DND-41 (cell line): ENCODE data around the gene ZEB1.

Experiments used
- ATAC-seq: fragments of 200-7000 bp; cut with Tn5 transposase; 3 replicates; pipeline ENCODE4 v1.9.1; 2021; ENCODE audit warnings: low read depth; ENCODE audit not compliant: insufficient read depth
- DNase-seq: peaks from one replicate; pipeline ENCODE4 v3.0.0-alpha.2; 2020
- H2AFZ ChIP-seq: 2 replicates; pipeline ENCODE4 v1.6.0; 2012; ENCODE audit warnings: low read depth, low read length
- H3K27ac ChIP-seq: 2 replicates; pipeline ENCODE4 v1.5.1; 2012; ENCODE audit warnings: low read length, inconsistent platforms
- H3K27me3 ChIP-seq: fragments of 200-600 bp; sonication (generic); 2 replicates; pipeline ENCODE4 v1.6.0; 2012; ENCODE audit warnings: low read length, mild to moderate bottlenecking, inconsistent platforms; ENCODE audit not compliant: insufficient read depth, poor library complexity
- H3K36me3 ChIP-seq: 2 replicates; pipeline ENCODE4 v1.5.1; 2012; ENCODE audit warnings: low read length, inconsistent platforms; ENCODE audit not compliant: insufficient read depth
- H3K4me1 ChIP-seq: 2 replicates; pipeline ENCODE4 v1.5.1; 2012; ENCODE audit warnings: mild to moderate bottlenecking, low read length; ENCODE audit not compliant: insufficient read depth
- H3K4me2 ChIP-seq: 2 replicates; pipeline ENCODE4 v1.6.0; 2012; ENCODE audit warnings: mild to moderate bottlenecking, moderate library complexity, low read length, inconsistent platforms; ENCODE audit not compliant: insufficient read depth
- H3K4me3 ChIP-seq, 2 experiments: fragments of 200-600 bp in 1 of 2; shearing (Covaris generic) in 1 of 2; 2 replicates each; pipeline ENCODE4 v1.5.1; 2012 to 2016; ENCODE audit warnings: inconsistent platforms in 2 of 2, low read length in 2 of 2, mild to moderate bottlenecking in 2 of 2, low read depth in 1 of 2, moderate library complexity in 1 of 2
- H3K79me2 ChIP-seq: 2 replicates; pipeline ENCODE4 v1.6.0; 2012; ENCODE audit warnings: low read length, inconsistent platforms; ENCODE audit not compliant: insufficient read depth
- H3K9ac ChIP-seq: 2 replicates; pipeline ENCODE4 v1.6.0; 2012; ENCODE audit warnings: low read depth, mild to moderate bottlenecking, inconsistent platforms, low read length, moderate library complexity
- H3K9me3 ChIP-seq: 2 replicates; pipeline ENCODE4 v1.5.1; 2012; ENCODE audit warnings: low read length, moderate library complexity, mild to moderate bottlenecking, inconsistent platforms; ENCODE audit not compliant: insufficient read depth, severe bottlenecking
- H4K20me1 ChIP-seq: 2 replicates; pipeline ENCODE4 v1.6.0; 2012; ENCODE audit warnings: low read length; ENCODE audit not compliant: insufficient read depth
- EZH2 ChIP-seq: IDR thresholded peaks from 3 replicates; pipeline ENCODE4 v1.6.1; 2012; ENCODE audit warnings: borderline replicate concordance, low read depth, mild to moderate bottlenecking, moderate library complexity, low read length, inconsistent platforms; ENCODE audit not compliant: severe bottlenecking
- TF ChIP-seq, protein P1 (sequence below): IDR thresholded peaks from 2 replicates; pipeline ENCODE4 v1.5.1; 2012; ENCODE audit warnings: borderline replicate concordance, low read length, moderate library complexity, mild to moderate bottlenecking; ENCODE audit not compliant: poor library complexity, severe bottlenecking; ENCODE audit errors: extremely low read depth

The ZEB1 gene

DNA sequence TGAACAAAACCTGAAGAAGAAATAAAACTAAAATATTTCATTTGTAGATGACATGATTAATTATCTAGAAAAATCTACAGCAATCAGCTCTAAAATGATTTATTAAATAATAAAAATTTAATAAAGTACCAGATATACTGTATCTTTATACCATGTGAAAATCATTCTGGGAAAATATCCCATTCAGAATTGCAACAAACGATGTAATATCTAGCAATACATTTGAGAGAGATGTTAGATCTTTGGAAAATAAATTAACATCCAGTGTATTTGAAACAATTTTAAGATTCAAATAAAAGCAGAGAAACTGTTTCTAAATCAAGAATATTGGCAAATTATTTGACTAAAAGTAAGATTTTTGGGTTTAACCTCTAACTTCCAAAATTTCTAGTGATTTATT, 62.2 kb downstream of the ZEB1 start:
- Histone ChIP-seq H3K4me2 (no peak overlapping the region), H3K9ac (no peak overlapping the region), H3K9me3 (no peaks in the 10 kb centered on the region), H3K79me2 (peaks cover 100% of the 10 kb centered on the region), H4K20me1 (peaks cover 40% of the 10 kb centered on the region), H2AFZ (no peak overlapping the region), H3K27me3 (no peaks in the 10 kb centered on the region), H3K27ac (no peak overlapping the region), H3K4me1 (no peaks in the 10 kb centered on the region), H3K4me3 (no peak overlapping the region), H3K36me3 (peaks cover 4% of the 10 kb centered on the region; the same call in 1 of the 2 replicates)
- ATAC-seq: no peak
- TF ChIP-seq EZH2: no peak
- TF ChIP-seq, protein P1, sequence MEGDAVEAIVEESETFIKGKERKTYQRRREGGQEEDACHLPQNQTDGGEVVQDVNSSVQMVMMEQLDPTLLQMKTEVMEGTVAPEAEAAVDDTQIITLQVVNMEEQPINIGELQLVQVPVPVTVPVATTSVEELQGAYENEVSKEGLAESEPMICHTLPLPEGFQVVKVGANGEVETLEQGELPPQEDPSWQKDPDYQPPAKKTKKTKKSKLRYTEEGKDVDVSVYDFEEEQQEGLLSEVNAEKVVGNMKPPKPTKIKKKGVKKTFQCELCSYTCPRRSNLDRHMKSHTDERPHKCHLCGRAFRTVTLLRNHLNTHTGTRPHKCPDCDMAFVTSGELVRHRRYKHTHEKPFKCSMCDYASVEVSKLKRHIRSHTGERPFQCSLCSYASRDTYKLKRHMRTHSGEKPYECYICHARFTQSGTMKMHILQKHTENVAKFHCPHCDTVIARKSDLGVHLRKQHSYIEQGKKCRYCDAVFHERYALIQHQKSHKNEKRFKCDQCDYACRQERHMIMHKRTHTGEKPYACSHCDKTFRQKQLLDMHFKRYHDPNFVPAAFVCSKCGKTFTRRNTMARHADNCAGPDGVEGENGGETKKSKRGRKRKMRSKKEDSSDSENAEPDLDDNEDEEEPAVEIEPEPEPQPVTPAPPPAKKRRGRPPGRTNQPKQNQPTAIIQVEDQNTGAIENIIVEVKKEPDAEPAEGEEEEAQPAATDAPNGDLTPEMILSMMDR: no peak
- no peak for DNase-seq

DNA sequence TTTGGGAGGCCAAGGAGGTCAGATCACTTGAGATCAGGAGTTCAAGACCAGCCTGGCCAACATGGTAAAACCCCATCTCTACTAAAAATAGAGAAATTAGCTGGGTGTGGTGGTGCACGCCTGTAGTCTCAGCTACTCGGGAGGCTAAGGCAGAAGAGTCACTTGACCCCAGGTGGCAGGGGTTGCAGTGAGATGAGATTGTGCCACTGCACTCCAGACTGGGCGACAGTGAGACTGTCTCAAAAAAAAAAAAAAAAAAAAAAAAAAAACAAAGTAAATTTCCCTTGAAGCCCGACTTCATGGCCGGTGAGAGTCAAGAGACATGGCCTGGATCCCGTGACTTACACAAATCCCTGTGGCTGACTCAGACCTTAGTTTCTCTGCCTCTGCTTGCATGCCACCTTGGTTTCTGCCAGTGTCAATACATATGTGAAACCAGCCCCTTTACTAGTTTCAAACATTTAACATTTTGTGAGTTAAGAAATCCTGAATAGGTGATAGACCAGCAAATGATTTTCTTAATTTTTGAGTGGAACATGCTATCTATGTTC, 62.8 kb downstream of the ZEB1 start:
- H3K27ac ChIP-seq: no peak overlapping the region
- no peaks in the 10 kb centered on the region for H3K4me1 ChIP-seq
- H4K20me1 ChIP-seq: peaks cover 35% of the 10 kb centered on the region
- H3K9ac ChIP-seq: no peak overlapping the region
- H3K9me3 ChIP-seq: no peaks in the 10 kb centered on the region
- H3K79me2 ChIP-seq: peaks cover 100% of the 10 kb centered on the region
- peaks cover 7% of the 10 kb centered on the region for H3K36me3 ChIP-seq
- no peak overlapping the region for H3K4me2 ChIP-seq
- no peaks in the 10 kb centered on the region for H3K27me3 ChIP-seq
- TF ChIP-seq, protein P1: no peak
- TF ChIP-seq EZH2: no peak
- H3K4me3 ChIP-seq: no peak overlapping the region
- H2AFZ ChIP-seq: no peak overlapping the region
- ATAC-seq (no peak), DNase-seq (no peak)

DNA sequence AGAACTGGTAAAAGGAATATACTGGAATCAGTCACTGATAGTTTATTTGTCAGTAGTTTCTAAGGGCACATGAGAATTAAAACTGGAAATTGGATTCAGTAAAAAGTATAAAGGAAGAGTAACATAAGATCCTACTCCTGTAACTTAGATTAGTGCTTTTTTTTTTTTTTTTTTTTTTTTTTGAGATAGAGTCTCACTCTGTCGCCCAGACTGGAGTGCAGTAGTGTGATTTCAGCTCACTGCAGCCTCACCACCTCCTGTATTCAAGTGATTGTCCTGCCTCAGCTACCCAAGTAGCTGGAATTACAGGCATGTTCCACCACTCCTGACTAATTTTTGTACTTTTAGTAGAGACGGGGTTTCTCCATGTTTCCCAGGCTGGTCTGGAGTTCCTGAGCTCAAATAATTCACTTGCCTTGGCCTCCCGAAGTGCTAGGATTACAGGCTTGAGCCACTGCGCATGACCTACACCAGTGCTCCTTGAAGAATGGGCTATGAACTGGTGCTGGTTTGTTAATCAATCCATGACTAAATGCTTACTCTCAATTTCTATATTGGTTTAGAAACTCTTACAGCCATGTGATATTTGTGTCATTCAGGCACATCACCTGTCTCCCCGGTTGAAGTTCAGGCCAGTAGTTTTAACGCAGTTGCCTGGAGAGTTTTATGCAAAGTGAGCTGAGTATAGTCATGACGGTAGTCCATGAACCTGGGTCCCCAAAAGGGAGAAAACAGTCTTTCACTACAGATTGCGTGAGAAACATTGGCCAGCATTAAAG, 65.0 kb downstream of the ZEB1 start:
- Histone ChIP-seq H2AFZ (no peak overlapping the region), H3K4me1 (no peaks in the 10 kb centered on the region), H3K36me3 (peaks cover 27% of the 10 kb centered on the region), H3K4me3 (no peak overlapping the region), H3K9ac (no peak overlapping the region), H4K20me1 (peaks cover 36% of the 10 kb centered on the region), H3K27me3 (no peaks in the 10 kb centered on the region), H3K4me2 (no peak overlapping the region), H3K9me3 (no peaks in the 10 kb centered on the region), H3K27ac (no peak overlapping the region), H3K79me2 (peaks cover 100% of the 10 kb centered on the region)
- DNase-seq (no peak), ATAC-seq (no peak)
- TF ChIP-seq, protein P1: no peak
- no peak for TF ChIP-seq EZH2
